Measurements from ENCODE around the gene JOSD1.

Gene JOSD1

GRCh38 chr22:38694049-38694448 lies 6.7 kb downstream of the JOSD1 start:
- no peaks in the 10 kb centered on the region for H3K9me3 ChIP-seq (ENCODE audit: control insufficient read depth, low read length)
- no peaks in the 10 kb centered on the region for H3K27me3 ChIP-seq (replicated peaks; ENCODE audit: control insufficient read depth, insufficient read depth, low read length, poor library complexity, severe bottlenecking)
- peaks cover 17% of the 10 kb centered on the region for H3K4me1 ChIP-seq (ENCODE audit: control insufficient read depth, insufficient read depth, low read length, poor library complexity, severe bottlenecking)
- DNase-seq, result no peak
- peaks cover 15% of the 10 kb centered on the region for H3K36me3 ChIP-seq (ENCODE audit: control insufficient read depth, insufficient read depth, low read length)
- no peak overlapping the region for H3K4me3 ChIP-seq (ENCODE audit: insufficient read depth, low read depth, low read length, poor library complexity, severe bottlenecking)
- no peak overlapping the region for H3K27ac ChIP-seq (ENCODE audit: insufficient read depth, low read length, poor library complexity, severe bottlenecking)

GRCh38 chr22:38689651-38690050 lies 11.1 kb downstream of the JOSD1 start:
- no peaks in the 10 kb centered on the region for H3K4me1 ChIP-seq (ENCODE audit: control insufficient read depth, insufficient read depth, low read length, poor library complexity, severe bottlenecking)
- DNase-seq, result no peak
- H3K4me3 ChIP-seq (ENCODE audit: insufficient read depth, low read depth, low read length, poor library complexity, severe bottlenecking), result no peak overlapping the region
- H3K27me3 ChIP-seq (replicated peaks; ENCODE audit: control insufficient read depth, insufficient read depth, low read length, poor library complexity, severe bottlenecking), result no peaks in the 10 kb centered on the region
- no peak overlapping the region for H3K27ac ChIP-seq (ENCODE audit: insufficient read depth, low read length, poor library complexity, severe bottlenecking)
- H3K9me3 ChIP-seq (ENCODE audit: control insufficient read depth, low read length), result no peaks in the 10 kb centered on the region
- peaks cover 52% of the 10 kb centered on the region for H3K36me3 ChIP-seq (ENCODE audit: control insufficient read depth, insufficient read depth, low read length)

- no peak overlapping the region for H3K27ac ChIP-seq (ENCODE audit: insufficient read depth, low read length, poor library complexity, severe bottlenecking)
- no peak for DNase-seq
- H3K4me1 ChIP-seq (ENCODE audit: control insufficient read depth, insufficient read depth, low read length, poor library complexity, severe bottlenecking), result peaks cover 11% of the 10 kb centered on the region
- H3K4me3 ChIP-seq (ENCODE audit: insufficient read depth, low read depth, low read length, poor library complexity, severe bottlenecking), result no peak overlapping the region
- H3K36me3 ChIP-seq (ENCODE audit: control insufficient read depth, insufficient read depth, low read length), result peaks cover 56% of the 10 kb centered on the region
- no peaks in the 10 kb centered on the region for H3K9me3 ChIP-seq (ENCODE audit: control insufficient read depth, low read length)
- H3K27me3 ChIP-seq (replicated peaks; ENCODE audit: control insufficient read depth, insufficient read depth, low read length, poor library complexity, severe bottlenecking), result no peaks in the 10 kb centered on the region
Measured at GRCh38 chr22:38685761-38686160, 15.0 kb downstream of the JOSD1 start.

- H3K4me1 ChIP-seq (ENCODE audit: control insufficient read depth, insufficient read depth, low read length, poor library complexity, severe bottlenecking), result peaks cover 11% of the 10 kb centered on the region
- H3K27ac ChIP-seq (ENCODE audit: insufficient read depth, low read length, poor library complexity, severe bottlenecking), result no peak overlapping the region
- no peak overlapping the region for H3K4me3 ChIP-seq (ENCODE audit: insufficient read depth, low read depth, low read length, poor library complexity, severe bottlenecking)
- H3K9me3 ChIP-seq (ENCODE audit: control insufficient read depth, low read length), result no peaks in the 10 kb centered on the region
- no peaks in the 10 kb centered on the region for H3K27me3 ChIP-seq (replicated peaks; ENCODE audit: control insufficient read depth, insufficient read depth, low read length, poor library complexity, severe bottlenecking)
- DNase-seq, result no peak
- peaks cover 54% of the 10 kb centered on the region for H3K36me3 ChIP-seq (ENCODE audit: control insufficient read depth, insufficient read depth, low read length)
Measured at GRCh38 chr22:38684895-38685294, 15.8 kb downstream of the JOSD1 start.

GRCh38 chr22:38681582-38682335 lies 19.0 kb downstream of the JOSD1 start, which contains the start of gene TOMM22:
Gene TOMM22, plus strand, starts transcription at chr22:38681957. Its CDS starts 22 bp downstream, at chr22:38681979.
- Histone ChIP-seq H3K27me3 (replicated peaks; ENCODE audit: control insufficient read depth, insufficient read depth, low read length, poor library complexity, severe bottlenecking) (no peaks in the 10 kb centered on the region), H3K4me1 (ENCODE audit: control insufficient read depth, insufficient read depth, low read length, poor library complexity, severe bottlenecking) (peaks cover 11% of the 10 kb centered on the region), H3K9me3 (ENCODE audit: control insufficient read depth, low read length) (no peaks in the 10 kb centered on the region), H3K36me3 (ENCODE audit: control insufficient read depth, insufficient read depth, low read length) (peaks cover 28% of the 10 kb centered on the region), H3K4me3 (ENCODE audit: insufficient read depth, low read depth, low read length, poor library complexity, severe bottlenecking) (peak within 1 kb of the TSS; percentile 89), H3K27ac (ENCODE audit: insufficient read depth, low read length, poor library complexity, severe bottlenecking) (peak within 1 kb of the TSS; percentile 92)
- peak; percentile 67 to 77 (median 70) for DNase-seq

- Histone ChIP-seq H3K9me3 (ENCODE audit: control insufficient read depth, low read length) (no peaks in the 10 kb centered on the region), H3K27me3 (replicated peaks; ENCODE audit: control insufficient read depth, insufficient read depth, low read length, poor library complexity, severe bottlenecking) (no peaks in the 10 kb centered on the region), H3K4me1 (ENCODE audit: control insufficient read depth, insufficient read depth, low read length, poor library complexity, severe bottlenecking) (no peaks in the 10 kb centered on the region), H3K36me3 (ENCODE audit: control insufficient read depth, insufficient read depth, low read length) (peaks cover 21% of the 10 kb centered on the region), H3K4me3 (ENCODE audit: insufficient read depth, low read depth, low read length, poor library complexity, severe bottlenecking) (no peak overlapping the region), H3K27ac (ENCODE audit: insufficient read depth, low read length, poor library complexity, severe bottlenecking) (no peak overlapping the region)
- DNase-seq, result no peak
Measured at GRCh38 chr22:38675833-38676232, 24.9 kb downstream of the JOSD1 start.

GRCh38 chr22:38674888-38675287 lies 25.9 kb downstream of the JOSD1 start:
- no peak for DNase-seq

GRCh38 chr22:38657045-38657909 lies 43.5 kb downstream of the JOSD1 start:
- Histone ChIP-seq H3K9me3 (ENCODE audit: control insufficient read depth, low read length) (no peaks in the 10 kb centered on the region), H3K4me1 (ENCODE audit: control insufficient read depth, insufficient read depth, low read length, poor library complexity, severe bottlenecking) (peaks cover 14% of the 10 kb centered on the region), H3K27me3 (replicated peaks; ENCODE audit: control insufficient read depth, insufficient read depth, low read length, poor library complexity, severe bottlenecking) (no peaks in the 10 kb centered on the region), H3K36me3 (ENCODE audit: control insufficient read depth, insufficient read depth, low read length) (no peaks in the 10 kb centered on the region), H3K4me3 (ENCODE audit: insufficient read depth, low read depth, low read length, poor library complexity, severe bottlenecking) (peak overlapping the region; percentile 84), H3K27ac (ENCODE audit: insufficient read depth, low read length, poor library complexity, severe bottlenecking) (peak overlapping the region; percentile 96)
- DNase-seq, result peak in 2 of 3 donors; percentile 5 to 32

More at GRCh38 chr22:38674888-38675287, 25.9 kb downstream of the JOSD1 start:
- H3K36me3 ChIP-seq (ENCODE audit: control insufficient read depth, insufficient read depth, low read length), result peaks cover 23% of the 10 kb centered on the region
- H3K4me3 ChIP-seq (ENCODE audit: insufficient read depth, low read depth, low read length, poor library complexity, severe bottlenecking), result no peak overlapping the region
- no peaks in the 10 kb centered on the region for H3K27me3 ChIP-seq (replicated peaks; ENCODE audit: control insufficient read depth, insufficient read depth, low read length, poor library complexity, severe bottlenecking)
- no peaks in the 10 kb centered on the region for H3K9me3 ChIP-seq (ENCODE audit: control insufficient read depth, low read length)
- no peak overlapping the region for H3K27ac ChIP-seq (ENCODE audit: insufficient read depth, low read length, poor library complexity, severe bottlenecking)
- H3K4me1 ChIP-seq (ENCODE audit: control insufficient read depth, insufficient read depth, low read length, poor library complexity, severe bottlenecking), result no peaks in the 10 kb centered on the region

- Histone ChIP-seq H3K27me3 (replicated peaks; ENCODE audit: control insufficient read depth, insufficient read depth, low read length, poor library complexity, severe bottlenecking) (no peaks in the 10 kb centered on the region), H3K4me3 (ENCODE audit: insufficient read depth, low read depth, low read length, poor library complexity, severe bottlenecking) (peak within 1 kb of the TSS; percentile 84), H3K27ac (ENCODE audit: insufficient read depth, low read length, poor library complexity, severe bottlenecking) (peak within 1 kb of the TSS; percentile 96), H3K36me3 (ENCODE audit: control insufficient read depth, insufficient read depth, low read length) (no peaks in the 10 kb centered on the region), H3K9me3 (ENCODE audit: control insufficient read depth, low read length) (no peaks in the 10 kb centered on the region), H3K4me1 (ENCODE audit: control insufficient read depth, insufficient read depth, low read length, poor library complexity, severe bottlenecking) (peaks cover 14% of the 10 kb centered on the region)
- peak; percentile 73 to 81 (median 78) for DNase-seq
Measured at GRCh38 chr22:38656256-38657044, 44.3 kb downstream of the JOSD1 start, which contains the start of the genes CBY1 and FAM227A. Gene CBY1, plus strand, starts transcription at chr22:38656638. Its CDS starts 11,417 bp downstream, at chr22:38668055. Gene FAM227A, minus strand, starts transcription at chr22:38656392. Its CDS starts 6,224 bp downstream, at chr22:38650168.

Data from effector memory CD4-positive, alpha-beta T cell (primary cell).